COLO829 (cell line): ENCODE results near the gene CCNJL.

ENCODE experiments used
- DNase-seq: peaks from one replicate; pipeline ENCODE4 v3.0.0; 2012; ENCODE audit warnings: low spot score

Gene CCNJL

DNA sequence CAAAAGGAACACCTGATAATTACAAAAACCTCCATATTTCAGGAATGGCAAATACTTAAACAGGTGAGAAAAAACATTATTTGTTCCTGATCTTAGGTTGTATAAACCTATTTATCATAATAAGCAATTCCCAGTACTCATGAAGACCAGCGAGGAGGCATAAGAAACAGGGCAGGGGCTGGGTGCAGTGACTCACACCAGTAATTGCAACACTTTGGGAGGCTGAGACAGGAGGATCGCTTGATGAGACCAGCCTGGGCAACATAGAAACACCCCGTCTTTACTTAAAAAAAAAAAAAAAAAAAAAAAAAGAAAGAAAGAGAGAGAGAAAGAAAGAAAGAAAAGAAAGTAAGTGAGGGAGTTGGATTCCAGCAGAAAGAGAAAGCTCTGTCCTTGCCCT is 21.6 kb downstream of the CCNJL start:
- DNase-seq: no peak

DNA sequence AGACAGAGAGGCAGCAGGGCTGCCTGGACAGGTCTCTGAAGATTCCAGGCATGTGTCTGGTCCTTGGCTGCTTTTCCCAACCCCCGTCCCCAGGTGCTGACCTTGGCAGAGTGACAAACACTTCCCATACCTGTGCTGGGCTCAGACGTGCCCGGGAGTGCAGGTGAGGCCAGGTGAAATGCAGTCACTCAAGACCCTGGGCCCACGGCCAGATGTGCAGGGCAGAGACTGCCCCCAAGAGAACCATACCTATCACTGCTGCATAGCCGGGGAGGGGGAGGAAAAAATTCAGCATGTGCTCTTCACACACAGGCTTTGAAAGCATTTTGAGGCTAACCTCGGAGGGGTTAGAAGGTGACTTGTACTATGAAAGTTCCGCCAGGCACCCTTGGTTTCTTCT is 22.6 kb downstream of the CCNJL start:
- no peak for DNase-seq

DNA sequence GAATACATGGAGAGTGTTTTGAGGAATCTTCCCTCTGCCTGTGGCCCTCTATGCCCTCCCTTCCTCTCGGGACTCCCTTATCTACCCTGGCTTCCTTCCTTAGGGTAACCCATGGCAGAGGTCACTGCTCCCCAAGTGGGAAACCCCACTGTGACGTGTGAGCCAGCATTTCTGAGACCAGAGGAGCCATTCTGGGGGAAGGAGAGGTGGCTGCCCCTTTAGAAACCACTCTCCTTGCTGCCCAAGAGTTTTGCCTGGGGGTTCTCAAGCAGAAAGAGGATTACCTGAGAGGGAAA is 23.1 kb downstream of the CCNJL start:
- DNase-seq: no peak

DNA sequence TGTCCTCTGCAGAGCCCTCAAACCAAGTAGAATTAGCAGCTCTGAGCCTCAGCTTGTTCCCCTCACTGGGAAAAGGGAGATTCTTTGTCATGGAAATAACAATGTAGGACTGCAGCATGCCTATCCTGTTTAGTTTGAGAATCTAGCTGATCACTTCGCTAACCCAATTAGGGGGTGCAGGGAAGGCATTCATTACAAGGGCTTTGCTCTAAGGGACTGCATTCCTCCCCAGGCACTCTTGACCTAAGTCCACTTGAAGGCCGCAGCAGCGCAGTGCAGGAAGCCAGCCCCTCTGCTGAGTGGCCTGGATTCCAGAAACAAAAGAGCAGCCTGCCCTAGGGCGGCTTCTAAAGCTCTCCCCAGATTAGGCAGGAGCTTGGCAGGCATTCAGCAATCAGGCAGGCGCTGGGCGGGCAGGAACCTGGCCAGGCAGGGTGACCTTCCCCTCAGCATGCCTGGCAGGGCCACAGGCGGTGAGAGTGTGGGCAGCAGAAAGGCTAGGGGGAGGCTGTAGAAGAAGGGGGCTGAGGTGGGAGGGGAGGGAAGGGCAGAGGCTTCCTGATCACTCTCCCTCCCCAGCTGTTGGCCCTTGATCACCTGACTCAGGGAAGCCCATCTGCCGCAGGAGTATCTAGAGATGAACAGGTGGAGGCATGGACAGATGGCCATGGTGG is 24.8 kb downstream of the CCNJL start:
- peak; percentile 2 for DNase-seq

DNA sequence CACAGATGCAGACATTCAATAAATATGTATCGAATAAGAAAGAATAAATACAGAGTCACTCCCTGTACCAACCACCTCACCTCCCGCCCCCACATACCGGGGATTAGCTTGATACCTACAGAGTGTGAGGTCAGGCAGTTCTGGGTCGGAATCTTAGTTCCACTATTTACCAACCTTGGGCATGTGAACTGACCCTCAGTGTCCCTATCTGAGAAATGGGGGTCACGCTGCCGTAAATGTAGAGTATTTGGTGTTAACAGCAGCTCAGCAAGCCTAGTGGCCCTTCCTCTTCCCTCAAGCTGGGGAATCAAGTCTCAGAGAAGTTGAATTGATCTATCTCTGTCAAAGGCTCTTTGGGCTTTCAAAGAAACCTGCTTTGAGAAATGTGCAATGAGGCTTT is 25.4 kb downstream of the CCNJL start:
- DNase-seq: no peak

DNA sequence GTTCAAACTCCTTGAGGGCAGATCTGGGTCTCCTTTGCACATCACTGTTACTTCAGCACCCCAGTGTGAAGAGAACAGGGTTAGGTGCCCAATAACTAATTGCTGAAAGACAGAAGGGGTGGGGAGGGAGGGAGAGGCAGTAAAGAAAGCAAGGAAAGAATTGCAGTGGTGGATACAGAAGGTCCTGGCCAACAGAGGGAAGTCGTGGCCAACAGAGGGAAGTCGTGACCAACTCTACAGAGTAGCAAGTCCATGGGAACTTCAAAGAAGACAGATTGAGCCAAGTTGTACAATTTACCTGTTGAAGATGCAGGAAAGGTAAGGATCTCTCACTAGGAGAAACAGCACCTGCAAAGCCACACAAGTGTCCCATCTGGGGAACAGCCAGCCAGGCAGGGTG is 27.0 kb downstream of the CCNJL start:
- DNase-seq: no peak

DNA sequence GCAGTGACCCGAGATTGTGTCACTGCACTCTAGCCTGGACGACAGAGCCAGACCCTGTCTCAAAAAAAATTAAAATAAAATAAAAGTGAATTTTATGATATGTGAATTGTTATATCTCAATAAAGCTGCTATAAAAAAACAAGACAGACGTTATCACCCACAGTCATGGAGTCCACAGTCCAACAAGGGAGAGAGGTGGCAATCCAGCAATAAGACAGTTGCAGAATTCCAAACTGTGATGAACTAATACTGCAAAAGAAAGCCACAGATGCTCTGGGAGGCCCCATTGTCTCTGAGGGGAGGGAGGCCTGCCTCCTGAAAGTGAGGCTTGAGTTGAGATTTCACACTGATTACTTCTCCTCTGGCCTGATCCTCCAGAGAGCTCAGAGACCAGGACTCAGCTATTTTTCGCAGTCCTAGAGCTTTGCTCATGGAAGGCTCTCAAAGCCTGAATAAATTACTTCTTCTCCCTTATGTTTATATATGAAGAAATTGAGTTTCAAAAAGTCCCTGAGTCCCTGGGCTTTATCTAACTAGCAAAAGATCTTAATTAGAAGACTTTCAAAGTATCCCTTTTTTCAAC is 28.0 kb downstream of the CCNJL start:
- no peak for DNase-seq

DNA sequence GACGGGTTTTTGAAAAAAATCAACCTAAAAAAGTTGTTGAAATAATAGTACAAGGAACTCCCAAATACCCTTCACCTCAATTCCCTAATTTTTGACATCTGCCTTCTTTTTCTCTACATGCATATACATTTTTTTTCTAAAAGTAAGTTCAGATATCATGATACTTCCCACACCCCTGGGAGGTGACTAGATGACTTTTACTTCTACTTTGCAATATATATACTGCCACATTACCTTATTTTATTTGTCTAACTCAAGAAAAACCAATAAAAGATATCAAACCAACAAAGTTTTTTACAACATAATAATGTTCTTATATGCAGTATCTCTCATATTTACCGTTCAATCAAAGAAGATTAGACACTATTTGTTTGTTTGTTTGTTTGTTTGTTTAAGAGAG is 31.1 kb downstream of the CCNJL start:
- DNase-seq: no peak

DNA sequence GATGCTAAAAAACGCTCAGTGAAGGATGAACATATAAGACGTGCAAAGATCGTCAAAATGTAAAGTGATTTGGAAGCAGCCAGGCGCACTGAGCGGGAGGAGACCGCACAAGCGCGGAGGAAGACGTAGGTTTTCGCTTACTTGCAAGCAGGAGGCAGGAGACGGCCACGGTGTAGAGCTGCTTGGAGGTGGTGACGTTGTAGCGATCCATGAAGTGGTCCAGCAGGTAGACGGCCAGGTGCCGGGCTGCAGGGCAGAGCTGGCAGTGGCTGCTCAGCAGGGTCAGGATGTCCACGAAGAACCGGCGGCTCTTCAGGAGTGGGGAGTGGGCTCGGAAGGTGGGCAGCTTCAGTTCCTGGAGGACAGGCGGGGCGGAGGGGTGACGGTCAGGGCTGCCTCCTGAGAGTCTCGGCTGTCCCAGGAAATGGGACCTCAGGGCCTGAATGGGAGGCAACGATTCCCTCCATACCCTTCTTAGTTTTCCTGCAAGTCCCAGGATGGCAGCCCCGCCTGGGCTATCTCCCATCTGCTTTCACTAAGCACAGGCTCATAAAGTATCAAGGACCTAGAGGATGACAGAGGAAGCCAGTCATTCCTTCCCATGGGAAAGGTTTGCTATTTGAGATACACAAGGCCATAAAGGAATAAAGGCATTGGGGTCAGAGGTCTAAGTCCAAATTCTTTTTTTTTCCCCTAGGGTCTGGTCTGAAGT is 31.8 kb downstream of the CCNJL start:
- no peak for DNase-seq

DNA sequence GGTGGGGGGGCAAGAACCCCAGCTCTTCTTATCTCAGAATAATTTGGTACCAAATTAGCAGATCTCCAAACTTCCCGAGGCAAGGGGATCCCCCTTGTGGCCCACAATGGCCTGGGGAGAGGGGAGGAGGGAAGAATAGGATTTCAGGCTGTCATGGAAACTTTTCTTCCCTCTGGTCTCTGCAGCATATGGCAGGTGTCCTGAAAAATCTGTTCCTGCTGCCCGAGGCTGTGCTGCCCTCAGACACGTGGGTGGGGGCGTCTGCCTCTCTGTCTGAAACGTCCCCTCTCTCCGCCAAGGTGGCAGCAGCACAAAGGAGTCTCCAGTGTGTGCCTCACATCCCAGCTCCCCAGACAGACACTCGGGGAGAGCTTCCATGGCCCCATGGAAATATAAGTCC is 34.0 kb downstream of the CCNJL start:
- DNase-seq: no peak

DNA sequence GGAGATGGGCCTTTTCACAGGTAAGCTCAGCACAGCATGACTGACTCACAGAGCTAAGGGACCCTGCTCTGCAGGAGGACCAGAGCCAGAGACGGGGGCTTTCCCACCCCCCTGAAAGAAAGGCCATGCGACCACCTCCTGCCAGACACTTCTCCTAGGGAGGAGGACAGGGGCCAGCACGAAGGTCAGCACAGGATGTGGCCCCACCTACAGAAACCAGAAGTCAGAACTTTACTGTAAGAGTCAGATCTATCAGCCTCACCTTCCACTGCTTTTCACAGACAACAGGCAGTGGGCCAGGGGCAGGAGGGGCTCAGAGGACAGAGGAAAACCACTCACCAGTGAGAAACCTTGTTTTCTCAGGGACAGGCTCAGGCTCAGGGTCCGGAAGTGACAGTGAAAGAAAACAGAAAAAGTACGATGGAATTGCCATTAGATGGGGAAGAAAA is 37.9 kb downstream of the CCNJL start:
- DNase-seq: no peak

DNA sequence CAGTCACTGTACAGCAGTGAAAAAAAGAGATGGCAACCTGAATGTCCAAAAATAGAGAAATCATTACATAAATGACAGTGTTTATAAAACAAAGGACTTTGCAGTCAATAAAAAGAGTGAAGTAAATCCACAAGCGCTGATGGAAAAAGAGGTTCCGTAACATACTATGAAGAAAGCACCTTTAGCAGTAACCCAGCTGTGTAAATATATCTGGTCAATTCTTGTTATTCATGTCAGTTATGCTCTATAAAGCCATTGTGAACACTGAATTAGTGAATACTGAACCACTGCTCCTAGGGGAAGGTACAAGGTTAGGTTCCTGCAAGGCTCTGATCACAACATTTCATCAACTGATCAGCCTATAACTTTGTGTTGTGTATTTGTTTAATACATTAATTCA is 39.5 kb downstream of the CCNJL start:
- no peak for DNase-seq

DNA sequence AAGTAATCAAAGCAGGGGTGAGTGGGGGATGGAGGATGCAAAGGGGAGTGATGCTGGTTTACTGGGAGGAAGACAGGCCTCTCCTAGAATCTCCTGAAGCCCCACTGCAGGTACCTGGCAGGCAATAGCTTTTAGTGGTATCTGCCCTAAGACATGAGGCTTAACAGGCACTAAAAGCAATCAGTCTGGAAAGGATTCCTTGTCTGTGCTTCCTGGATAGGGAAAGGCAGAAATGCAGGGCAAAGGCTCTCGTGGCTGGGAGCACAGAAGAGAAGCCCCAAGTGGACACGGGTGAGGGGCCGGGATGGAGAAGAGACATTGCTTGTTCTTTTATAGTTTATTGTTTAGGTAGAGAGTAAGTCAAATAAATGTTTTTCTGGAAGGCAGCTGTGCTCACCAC is 40.1 kb downstream of the CCNJL start:
- DNase-seq: no peak

DNA sequence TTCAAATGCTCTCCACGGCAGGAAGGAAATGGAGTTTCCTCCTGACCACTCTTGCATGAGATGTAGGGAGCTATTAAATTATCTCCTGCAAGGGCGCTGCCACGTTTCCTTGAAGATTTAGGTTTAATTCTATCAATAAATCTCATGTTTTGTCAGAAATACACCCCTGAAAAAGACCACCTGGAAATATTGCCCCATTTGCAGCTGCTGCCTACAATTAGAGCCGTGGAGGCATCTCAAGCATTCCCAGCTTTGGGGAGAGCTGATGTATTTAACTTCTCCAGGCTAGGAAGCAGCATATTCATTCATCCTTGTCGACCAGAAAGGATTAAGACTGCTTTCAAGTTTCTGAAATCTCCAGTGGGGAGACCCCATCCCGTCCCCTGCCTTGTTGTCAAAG is 40.5 kb downstream of the CCNJL start:
- DNase-seq: no peak

DNA sequence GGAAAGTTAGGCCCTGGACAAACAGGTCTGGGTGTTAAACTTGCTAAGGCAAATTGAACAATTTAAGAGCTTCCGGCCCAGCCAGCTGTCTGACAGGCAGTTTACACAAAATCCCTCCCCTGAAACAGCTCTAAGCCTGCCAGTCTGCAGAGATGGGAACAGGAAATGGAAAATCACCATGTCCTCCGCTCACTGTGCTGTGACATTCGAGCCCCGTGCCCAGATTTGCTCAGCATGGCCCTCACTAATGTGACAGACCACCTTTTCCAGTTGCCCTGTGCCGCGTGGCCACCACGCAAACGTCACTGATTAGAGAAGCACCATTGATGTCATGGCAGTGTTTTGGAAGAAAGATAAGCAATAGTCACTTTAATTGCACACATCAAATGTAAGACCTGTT is 41.0 kb downstream of the CCNJL start:
- DNase-seq: no peak

DNA sequence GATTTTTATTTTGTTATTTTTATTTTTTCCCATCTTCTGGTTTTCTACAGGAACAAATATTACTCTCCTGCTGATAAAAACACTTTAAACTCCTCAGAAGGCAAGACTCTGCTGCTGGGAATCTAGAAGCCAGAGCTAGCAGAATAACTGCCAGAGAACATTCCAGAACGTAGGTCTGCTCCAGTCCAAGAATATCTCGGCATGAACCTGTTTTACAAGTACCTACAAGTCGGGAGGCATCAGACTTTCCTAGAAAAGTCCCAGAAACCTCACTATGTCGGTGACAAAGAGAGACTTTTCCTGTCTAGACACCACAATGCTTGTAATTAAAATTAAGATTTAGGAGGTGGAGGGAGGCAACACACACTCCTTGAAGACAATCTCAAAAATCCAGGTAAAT is 41.7 kb downstream of the CCNJL start:
- DNase-seq: no peak

DNA sequence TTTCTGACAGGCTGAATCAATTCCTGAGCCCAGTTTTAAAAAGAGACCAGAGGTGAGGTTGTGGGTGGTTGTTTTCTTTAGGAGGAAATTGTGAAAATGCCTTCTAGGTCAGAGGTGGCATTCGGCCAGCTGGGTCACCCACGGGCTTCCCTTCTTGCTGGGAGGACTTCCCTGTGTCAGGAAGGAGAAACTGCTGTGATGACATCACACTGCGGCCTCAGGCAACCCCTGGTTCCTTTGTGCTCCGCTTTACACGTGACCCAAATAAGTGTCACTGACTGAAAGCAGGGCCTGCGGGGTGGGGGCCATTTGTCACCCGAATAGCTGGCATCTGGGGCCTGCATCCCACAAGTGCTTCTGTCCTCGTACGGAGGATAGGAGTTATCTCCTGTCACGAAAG is 43.3 kb downstream of the CCNJL start:
- no peak for DNase-seq

DNA sequence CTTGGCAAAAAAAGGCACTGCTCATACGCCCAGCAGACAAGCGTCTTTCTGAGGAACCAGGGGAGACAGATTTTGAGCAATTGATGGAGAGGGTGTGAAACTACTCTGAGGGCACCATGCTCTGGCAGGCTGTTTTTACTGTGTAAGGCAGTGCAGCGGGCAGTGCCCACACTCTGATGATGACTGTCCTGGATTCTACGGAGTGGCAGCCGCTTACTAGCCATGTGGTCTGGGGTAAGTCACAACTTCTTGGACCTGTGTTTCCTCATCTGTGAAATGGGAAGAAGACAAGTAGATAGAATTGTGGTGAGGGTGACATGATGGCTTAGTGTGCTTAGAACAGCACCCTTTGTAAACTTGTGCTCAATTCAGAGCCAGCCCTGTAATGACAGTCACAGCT is 44.2 kb downstream of the CCNJL start:
- no peak for DNase-seq

DNA sequence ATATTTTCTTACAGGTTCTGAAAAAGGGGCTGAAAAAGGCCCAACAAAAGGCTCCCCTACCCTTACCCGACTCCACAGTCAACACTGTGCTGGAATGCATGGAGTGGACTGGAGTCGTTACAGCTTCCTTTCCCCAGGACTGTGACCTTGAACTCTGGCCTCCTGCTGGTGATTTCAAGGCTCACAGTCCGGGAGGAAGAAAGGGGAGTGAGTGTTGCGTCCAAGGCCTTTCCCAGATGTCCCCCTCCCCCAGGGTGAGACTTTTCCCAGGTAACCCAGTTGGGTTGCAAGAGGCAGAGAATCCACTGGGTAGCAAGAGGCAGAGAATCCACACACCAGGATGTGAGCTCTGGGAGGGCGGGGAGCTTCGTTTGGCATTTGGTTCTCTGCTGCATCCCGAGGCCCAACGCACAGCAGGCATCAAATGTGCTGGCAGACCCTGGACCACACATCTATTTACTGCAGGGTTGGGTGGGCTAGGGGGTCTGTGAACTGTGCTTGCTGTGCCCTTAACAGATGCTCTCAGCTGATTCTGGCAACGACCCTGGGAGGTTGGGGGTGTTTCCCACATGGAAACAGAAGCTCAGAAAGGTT is 45.5 kb downstream of the CCNJL start:
- no peak for DNase-seq

DNA sequence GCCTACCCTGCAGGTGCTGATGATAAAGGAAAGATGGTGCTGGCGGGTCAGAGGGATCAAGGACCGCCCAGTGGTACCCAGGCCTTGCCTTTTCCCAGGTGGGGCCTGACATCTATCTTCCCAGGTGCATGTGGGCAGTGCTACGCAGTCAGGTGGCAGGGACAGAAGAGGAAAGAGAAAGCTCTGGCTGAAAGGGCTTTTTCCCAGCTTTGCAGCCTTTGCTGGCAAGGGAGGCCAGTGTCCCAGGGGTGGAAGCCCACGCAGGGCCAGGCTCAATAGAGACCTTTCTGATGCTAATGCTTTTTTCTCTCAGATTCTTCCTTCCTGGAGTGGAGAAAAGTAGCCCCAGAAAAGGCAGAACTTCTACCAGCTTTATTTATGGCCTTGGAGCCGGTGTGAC is 46.3 kb downstream of the CCNJL start:
- DNase-seq: no peak

DNA sequence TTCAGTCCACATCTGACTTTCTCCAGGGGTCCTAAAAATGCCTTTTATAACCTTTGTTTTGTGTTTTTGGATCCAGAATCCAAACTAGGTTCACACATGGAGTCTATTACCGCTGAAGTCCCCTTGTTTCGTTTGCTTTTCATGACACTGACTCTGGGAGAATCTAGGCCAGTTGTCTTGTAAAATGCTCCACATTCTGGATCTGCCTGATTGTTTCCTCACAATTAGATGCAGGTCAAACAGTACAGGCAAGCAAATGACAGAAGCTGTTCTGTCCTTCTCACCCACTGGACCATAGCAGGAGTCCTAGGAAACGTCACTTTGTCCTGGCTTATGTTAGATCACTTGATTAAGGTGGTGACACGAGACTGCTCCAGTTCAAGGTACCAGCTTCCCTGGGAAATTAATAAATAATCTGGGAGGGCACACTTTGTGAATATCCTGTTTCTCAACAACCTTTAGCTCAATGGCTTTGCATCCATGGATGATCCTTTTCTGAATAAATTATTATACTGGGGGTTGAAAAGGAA is 49.0 kb downstream of the CCNJL start:
- no peak for DNase-seq

DNA sequence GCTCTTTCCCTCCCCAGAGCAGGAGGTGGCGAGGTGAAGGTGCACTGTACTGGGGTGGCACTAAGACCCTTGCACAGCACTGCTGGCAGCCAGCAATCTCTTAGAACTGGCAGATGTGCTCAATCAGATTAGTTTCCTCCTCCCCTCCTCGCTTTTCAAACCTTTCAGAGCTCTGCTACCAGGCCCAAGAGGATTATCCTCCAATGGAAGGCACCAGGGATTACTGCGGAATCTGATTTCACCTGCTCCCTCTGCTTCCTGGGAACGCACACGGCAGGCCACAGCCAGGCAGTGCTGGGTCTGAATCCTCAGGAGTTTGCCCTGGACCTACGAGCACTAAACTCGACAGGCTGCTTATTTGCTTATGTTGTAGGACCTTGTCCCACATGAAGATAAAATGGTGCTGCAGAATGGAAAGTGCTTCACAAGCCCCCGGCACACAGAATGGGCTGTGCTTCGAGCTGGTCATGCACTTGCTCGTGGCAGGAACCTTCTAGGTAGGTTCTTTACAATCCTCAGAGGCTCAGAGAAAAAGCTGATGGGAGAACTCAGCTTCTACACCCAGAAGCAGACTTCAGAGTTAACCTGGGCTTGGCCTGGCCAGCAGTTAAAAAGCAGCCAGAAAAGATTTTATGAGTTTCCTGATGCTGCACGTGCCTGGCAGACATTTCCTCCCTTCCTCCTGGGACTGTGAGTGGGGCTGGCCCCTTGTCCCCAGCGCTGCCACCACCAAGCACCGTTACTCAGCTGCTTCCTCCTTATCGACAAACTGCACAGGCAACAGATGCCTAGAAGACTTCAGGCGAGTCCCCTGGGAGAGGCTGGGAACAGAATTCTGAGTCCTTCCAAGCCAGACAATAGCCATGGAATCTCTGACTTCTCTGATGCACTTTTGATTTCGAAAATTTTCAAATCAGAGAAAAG is 50.0 kb downstream of the CCNJL start:
- no peak for DNase-seq
